ENCODE measurements around the gene SIRPG. TPM values are rescaled to one million over a fixed set of nuclear protein-coding genes. Genes with fewer than 3 reads are reported as not detected.

The SIRPG gene
- total RNA-seq, 6 experiments from 2014 or later = 0.31 to 0.37 TPM; not detected in 4

DNA sequence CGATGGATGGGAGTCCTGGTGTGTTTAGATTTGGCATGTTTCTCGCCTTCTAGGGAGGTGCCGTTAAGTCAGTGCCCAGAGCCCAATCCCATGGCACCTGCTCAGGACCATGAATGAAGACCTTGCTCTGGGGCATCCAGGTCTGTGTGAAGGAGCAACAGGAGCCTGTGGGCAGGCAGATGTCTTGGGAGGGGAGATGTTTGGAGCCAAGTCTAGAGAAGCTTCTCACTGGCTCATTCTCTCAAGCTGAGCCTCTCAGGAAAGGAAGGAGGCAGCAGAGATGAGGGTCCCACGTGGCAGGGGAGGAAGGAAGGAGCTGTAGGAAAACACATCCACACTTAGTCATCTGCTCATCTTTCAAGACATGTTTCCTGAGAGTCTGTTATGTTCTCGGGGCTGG lies 28.3 kb downstream of the SIRPG start:
- intact Hi-C loops (cut with DNase I) = no loop called here
- ATAC-seq = no peak
- TF ChIP-seq, protein P1, sequence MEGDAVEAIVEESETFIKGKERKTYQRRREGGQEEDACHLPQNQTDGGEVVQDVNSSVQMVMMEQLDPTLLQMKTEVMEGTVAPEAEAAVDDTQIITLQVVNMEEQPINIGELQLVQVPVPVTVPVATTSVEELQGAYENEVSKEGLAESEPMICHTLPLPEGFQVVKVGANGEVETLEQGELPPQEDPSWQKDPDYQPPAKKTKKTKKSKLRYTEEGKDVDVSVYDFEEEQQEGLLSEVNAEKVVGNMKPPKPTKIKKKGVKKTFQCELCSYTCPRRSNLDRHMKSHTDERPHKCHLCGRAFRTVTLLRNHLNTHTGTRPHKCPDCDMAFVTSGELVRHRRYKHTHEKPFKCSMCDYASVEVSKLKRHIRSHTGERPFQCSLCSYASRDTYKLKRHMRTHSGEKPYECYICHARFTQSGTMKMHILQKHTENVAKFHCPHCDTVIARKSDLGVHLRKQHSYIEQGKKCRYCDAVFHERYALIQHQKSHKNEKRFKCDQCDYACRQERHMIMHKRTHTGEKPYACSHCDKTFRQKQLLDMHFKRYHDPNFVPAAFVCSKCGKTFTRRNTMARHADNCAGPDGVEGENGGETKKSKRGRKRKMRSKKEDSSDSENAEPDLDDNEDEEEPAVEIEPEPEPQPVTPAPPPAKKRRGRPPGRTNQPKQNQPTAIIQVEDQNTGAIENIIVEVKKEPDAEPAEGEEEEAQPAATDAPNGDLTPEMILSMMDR (IDR thresholded peaks at IDR 0.05) = no peak
- TF ChIP-seq POLR2A (IDR thresholded peaks at IDR 0.05) = no peak
- Histone ChIP-seq H3K9me3 (no peaks in the 10 kb centered on the region), H3K36me3 (no peaks in the 10 kb centered on the region), H3K4me3 (no peak overlapping the region), H3K4me1 (no peaks in the 10 kb centered on the region), H3K27me3 (no peaks in the 10 kb centered on the region), H3K27ac (no peak overlapping the region)
- no peak for DNase-seq
- WGBS (ENCODE audit: insufficient coverage, low coverage, low lambda C conversion rate, missing lambda C conversion rate) = 13% methylated on average over 1 of the region's 5 CpGs

DNA sequence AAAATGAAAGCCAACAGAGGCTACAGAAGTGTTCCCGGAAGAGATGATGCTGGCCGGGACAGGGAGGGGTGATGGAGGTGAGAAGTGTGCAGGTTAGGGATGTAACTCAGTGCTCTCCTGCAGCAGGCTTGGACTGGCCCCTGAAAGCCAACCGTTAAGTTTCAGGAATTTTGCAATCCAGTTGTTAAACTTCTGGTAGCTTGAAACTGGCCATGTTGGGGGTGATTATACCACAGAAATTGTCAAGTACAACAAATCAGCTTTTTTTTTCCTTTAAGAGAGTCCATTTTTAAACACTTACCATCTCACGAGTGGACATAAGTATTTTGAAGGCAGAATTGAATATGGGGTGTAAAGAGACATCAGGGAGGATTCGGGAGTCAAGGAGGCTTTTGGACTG lies 29.0 kb downstream of the SIRPG start:
- intact Hi-C loops (cut with DNase I) = no loop called here
- no peak for DNase-seq

DNA sequence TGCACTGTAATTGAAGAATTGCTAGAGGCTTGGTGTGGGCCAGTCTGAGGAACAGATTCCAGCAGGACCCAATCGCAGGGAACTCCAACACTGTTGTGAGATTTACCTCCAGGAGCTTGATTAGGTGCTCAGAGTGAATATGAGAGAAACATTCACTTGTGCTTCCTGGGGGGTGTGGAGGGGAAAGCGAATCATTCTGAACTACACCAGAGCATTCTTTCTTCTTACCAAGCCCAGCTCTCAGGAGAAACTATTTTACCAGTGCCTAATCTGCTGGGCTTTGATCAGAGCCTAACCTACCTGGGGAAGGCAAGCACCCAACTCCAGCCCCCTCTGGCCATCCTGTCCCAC lies 30.4 kb downstream of the SIRPG start:
- DNase-seq = no peak
- no peaks in the 10 kb centered on the region for H3K36me3 ChIP-seq
- 33% methylated on average over 2 of the region's 2 CpGs for WGBS (ENCODE audit: insufficient coverage, low coverage, low lambda C conversion rate, missing lambda C conversion rate)
- no peak for ATAC-seq
- H3K27me3 ChIP-seq = no peaks in the 10 kb centered on the region
- intact Hi-C loops (cut with DNase I) = no loop called here
- no peak overlapping the region for H3K27ac ChIP-seq
- TF ChIP-seq, protein P1 (IDR thresholded peaks at IDR 0.05) = no peak
- no peak for TF ChIP-seq POLR2A (IDR thresholded peaks at IDR 0.05)
- no peaks in the 10 kb centered on the region for H3K4me1 ChIP-seq
- H3K4me3 ChIP-seq = no peak overlapping the region
- H3K9me3 ChIP-seq = no peaks in the 10 kb centered on the region

More for the DNA sequence above, 29.0 kb downstream of the SIRPG start:
- no peaks in the 10 kb centered on the region for H3K9me3 ChIP-seq
- no peaks in the 10 kb centered on the region for H3K27me3 ChIP-seq
- TF ChIP-seq, protein P1 (IDR thresholded peaks at IDR 0.05) = no peak
- TF ChIP-seq POLR2A (IDR thresholded peaks at IDR 0.05) = no peak
- WGBS (ENCODE audit: insufficient coverage, low coverage, low lambda C conversion rate, missing lambda C conversion rate) = 48% methylated on average over 5 of the region's 5 CpGs
- ATAC-seq = no peak
- no peak overlapping the region for H3K4me3 ChIP-seq
- no peak overlapping the region for H3K27ac ChIP-seq
- H3K4me1 ChIP-seq = no peaks in the 10 kb centered on the region
- no peaks in the 10 kb centered on the region for H3K36me3 ChIP-seq

DNA sequence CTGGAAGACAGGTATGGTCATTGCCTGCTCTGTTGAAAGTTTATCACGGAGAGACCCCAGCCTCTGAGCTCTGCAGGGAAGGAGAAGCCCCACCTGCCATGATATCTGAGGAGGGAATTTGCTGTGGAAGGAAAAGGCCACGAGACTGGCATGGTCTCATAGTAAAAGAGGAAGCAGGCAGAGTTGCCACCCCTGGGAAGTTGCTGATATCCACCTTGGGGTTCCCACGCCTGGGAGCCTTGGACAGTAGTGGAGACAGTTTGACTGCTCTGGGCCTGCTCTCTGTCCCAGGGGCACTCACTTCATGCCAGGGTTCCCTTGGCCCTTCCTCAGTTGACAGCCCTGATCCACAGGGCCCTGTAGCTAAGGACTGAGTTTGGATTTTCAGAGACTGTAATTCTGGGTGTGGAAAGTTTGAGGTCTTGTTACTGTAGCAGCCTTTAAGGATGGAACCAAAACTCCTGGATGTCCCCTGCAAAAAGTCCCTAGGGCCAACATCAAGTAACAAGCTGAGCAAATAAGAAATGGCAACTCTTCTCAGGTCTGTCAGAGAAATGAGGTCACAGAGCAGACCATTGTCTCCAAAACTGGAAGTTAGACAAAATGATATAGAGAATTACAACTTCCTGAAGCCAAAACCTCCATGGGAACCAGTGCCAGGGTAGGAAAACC lies 30.9 kb downstream of the SIRPG start:
- intact Hi-C loops (cut with DNase I) = no loop called here
- H3K9me3 ChIP-seq = no peaks in the 10 kb centered on the region
- ATAC-seq (no peak), DNase-seq (no peak)
- H3K4me1 ChIP-seq = no peaks in the 10 kb centered on the region
- no peaks in the 10 kb centered on the region for H3K36me3 ChIP-seq
- H3K27me3 ChIP-seq = no peaks in the 10 kb centered on the region
- TF ChIP-seq, protein P1 (IDR thresholded peaks at IDR 0.05) = no peak
- no peak for TF ChIP-seq POLR2A (IDR thresholded peaks at IDR 0.05)
- WGBS (ENCODE audit: insufficient coverage, low coverage, low lambda C conversion rate, missing lambda C conversion rate) = no CpG with 5 or more reads among the region's 3 CpGs
- H3K4me3 ChIP-seq = no peak overlapping the region
- H3K27ac ChIP-seq = no peak overlapping the region
